ACHN (cell line): ENCODE data around the gene LEAP2.
A peak's percentile ranks its signal among the peaks of the same experiment; 100 is the strongest.

Experiments used
- DNase-seq: peaks from one replicate; pipeline ENCODE4 v3.0.0-alpha.2; 2015
- in situ Hi-C: cut with HindIII; loops from 2 replicates; pipeline ENCODE4 v1.10.0; 2017; ENCODE audit warnings: low sequenced_read_pairs, low pct_ligation_motif_present, low pct_unique_long_range_greater_than_20kb

The LEAP2 gene

GRCh38 chr5:132873119-132873929, at the start of gene LEAP2:
TSS of gene LEAP2 (plus strand) at chr5:132873668. CDS start at chr5:132873695, 27 bp downstream.
- DNase-seq: no peak

DNA sequence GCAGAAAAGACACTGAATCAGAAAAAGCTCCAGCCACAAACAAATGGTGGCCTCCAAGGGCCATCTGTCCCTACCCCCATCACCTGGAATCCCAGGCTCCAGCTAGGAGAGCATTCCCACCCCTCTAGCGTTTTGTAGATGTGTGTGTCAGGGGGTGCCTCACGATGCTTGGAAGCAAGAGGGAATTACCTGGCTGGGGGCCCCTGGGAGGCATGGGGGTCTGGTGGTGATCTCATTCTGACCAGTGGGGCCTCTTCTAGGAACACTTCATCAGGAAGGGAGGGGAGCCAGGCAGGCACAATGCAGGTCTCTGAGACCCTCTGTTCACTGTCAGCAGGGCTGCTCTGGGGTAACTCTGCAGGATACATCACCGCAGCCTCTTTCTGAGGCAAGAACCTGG, 49.0 kb upstream of the LEAP2 start:
- in situ Hi-C loops: no loop called here
- DNase-seq: no peak

More at GRCh38 chr5:132873119-132873929, at the start of gene LEAP2:
- in situ Hi-C loops: no loop called here

GRCh38 chr5:132825033-132825833, 48.2 kb upstream of the LEAP2 start:
- in situ Hi-C loops: no loop called here
- no peak for DNase-seq

DNA sequence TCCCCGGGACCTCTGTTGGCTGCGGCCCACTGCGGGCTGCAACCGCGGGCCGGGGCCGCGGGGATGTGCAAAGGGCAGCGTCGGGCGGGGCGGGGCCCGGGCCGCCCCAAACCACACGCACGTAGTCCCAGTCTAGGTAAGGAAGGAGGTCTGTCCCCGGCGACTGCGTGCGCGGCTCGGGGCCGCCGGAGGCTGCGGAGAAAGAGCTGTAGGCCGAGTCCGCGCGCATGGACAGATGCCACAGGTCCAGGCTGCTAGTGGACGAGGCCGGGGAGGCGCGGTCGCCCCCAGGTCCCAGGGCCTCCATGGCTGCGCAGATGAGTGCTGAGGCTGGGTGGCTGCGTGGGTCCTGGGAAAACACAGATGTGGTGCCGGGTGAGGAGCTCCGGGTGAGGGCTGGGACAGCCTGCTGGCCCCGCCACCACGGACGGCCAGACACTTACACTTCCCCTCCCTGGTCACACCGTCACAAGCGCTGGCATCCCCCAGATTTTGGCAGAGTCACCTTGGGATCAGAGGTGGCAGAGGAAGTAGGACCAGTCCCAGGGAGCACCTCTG, 47.6 kb upstream of the LEAP2 start:
- in situ Hi-C loops: no loop called here
- DNase-seq: no peak

- in situ Hi-C loops: no loop called here
Observed at GRCh38 chr5:132826424-132827082, 46.9 kb upstream of the LEAP2 start.

GRCh38 chr5:132827943-132828673, 45.4 kb upstream of the LEAP2 start:
- in situ Hi-C loops: no loop called here
- no peak for DNase-seq

More at GRCh38 chr5:132826424-132827082, 46.9 kb upstream of the LEAP2 start:
- no peak for DNase-seq

DNA sequence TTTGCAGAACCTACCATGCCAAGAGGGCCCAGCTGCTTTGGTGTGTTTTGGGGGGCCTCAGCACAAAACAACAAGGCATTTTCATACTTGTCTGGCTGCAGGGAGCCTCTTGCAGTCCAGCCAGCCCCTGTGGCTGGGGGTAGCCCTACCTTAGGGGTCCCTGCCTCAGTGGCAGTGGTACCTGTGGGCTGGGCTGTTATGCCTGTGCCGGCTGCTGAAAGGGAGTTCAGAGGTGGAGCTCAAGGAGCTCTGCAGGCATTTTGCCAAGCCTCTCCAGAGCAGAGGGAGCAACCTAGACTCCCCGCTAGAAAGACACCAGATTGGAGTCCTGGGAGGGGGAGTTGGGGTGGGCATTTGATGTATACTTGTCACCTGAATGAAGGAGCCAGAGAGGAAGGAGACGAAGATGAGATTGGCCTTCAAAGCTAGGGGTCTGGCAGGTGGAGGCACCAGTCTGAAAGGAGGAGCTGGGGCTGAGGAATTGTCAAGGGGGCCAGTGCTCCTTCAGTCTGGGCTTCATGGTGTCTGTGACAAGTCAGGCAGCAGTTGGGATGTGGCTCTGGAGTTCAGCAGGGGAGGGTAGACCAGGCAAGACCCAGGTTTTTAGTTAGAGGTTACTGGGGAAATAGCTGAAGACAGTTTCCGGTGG, 44.5 kb upstream of the LEAP2 start:
- in situ Hi-C loops: no loop called here
- no peak for DNase-seq

- in situ Hi-C loops: no loop called here
- DNase-seq: peak; percentile 66
Observed at GRCh38 chr5:132829742-132830435, 43.6 kb upstream of the LEAP2 start.

DNA sequence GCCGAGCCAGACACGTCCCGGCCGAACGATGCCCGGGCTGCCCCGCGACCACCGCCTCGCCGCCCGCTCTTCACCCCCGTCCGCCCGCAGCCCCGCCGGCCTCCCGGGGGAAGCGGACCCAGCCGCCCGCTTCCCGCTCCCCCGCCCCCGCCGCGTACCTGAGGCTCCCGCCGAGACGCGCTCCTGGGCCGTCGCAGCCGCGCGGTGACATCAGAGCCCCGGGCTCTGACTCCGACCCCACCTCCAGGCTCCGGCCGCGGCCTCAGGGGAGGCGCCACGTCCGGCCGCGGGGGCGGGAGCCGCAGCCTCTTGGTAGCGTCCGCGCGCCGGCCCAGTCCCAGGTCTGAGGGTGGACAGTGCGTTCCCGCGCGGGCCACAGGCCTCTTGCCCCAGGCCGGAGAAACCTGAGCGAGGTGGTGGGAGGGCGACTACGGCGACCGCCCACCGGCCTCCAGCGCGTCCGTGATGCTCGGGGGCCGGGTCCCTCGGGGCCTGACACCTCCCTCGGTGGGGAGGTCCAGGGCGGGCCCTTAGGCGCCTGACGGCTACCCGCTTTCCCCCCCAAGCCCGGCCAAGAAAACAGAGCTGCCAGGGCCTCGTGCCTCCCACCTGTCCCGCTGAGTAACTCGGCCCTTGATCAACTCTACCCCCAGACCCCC, 42.9 kb upstream of the LEAP2 start, which contains the start of gene SHROOM1:
SHROOM1 (minus strand) TSS at position 212 of the 659 bp plus-strand sequence. CDS start 4,507 bp downstream, outside the sequence.
- peak; percentile 56 for DNase-seq
- in situ Hi-C loops: no loop called here

DNA sequence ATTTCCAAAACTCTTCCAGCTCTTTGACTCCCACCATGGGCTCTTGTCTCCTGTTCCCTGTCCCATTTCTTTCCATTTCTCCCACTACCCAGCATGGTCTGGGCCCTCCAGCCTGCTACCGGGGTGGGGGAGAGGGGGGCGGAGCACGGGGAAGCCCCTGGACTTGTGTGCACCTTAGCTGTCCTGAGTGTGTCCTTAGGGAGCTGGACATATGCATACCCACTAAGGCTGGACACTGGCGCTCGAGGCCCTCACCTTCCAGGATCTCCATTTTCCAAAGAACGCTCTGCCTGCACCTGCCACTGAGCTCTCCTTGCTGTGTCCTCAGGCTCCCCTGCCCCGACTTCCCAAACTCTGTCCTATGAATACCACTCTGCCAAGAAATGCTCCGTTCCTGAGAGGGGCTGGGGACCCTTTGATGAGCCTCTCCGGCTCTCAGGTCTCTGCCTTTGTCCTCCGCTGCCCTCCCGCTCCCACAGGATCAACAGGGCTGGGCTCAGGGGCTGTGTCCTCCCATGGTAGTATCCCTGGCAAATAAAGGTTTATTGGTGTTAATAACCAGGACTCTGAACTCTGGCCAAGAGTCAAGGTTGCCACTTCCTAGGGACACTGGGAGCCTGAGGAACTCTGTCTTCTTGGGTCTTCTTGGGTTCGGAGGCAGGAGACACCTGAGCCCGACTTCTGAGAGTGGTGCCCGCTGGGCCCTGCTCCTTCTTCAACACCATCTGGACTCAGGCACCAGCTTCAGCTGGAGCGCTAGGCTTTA, 42.2 kb upstream of the LEAP2 start:
- DNase-seq: no peak
- in situ Hi-C loops: no loop called here

DNA sequence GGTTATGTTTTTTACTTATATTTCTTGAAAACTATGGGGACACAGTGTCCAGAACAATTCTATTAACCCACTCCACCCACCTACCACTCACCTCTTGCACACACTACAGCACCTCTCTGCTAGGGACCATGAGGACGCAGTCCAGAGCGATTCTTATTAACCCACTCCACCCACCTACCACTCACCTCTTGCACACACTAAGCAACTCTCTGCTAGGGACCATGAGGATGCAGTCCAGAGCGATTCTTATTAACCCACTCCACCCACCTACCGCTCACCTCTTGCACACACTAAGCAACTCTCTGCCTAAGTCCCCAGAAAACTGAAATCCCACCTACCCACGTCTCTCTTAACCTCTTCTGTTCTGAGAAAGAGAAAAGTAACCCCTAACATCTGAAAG, 40.9 kb upstream of the LEAP2 start:
- no peak for DNase-seq
- in situ Hi-C loops: no loop called here

DNA sequence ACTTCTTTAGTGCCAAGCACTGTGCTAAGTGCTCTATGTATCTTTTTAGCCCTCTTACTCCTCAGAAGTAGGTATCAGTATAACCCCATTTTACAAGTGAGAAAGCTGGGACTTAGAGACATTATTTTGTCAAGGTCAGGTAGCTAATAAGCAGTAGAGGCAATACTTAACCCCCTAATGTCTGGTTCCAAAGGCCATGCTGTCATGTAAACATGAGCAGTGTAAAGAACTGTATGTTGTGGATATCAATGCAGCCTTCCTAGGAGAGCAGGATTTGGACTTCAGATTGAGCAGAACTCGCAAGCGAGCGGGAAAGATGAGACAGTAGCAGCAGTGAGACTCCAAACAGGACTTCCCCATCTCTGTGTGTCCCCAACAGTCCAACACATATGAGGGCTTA, 39.4 kb upstream of the LEAP2 start:
- no peak for DNase-seq
- in situ Hi-C loops: no loop called here

DNA sequence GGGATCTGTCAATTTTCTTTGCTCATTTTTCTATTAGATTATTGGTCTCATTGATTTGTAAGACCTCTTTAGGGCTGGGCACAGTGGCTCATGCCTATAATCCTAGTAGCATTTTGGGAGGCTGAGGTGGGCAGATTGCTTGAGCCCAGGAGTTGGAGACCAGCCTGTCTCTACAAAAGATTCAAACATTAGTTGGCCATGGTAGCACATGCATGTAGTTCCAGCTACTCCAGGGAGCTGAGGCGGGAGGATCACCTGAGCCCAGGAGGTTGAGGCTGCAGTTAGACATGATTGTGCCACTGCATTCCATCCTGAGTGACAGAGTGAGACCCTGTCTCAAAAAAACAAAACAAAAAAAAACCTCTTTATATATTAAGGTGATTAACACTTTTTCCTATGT, 36.6 kb upstream of the LEAP2 start:
- DNase-seq: no peak
- in situ Hi-C loops: no loop called here

DNA sequence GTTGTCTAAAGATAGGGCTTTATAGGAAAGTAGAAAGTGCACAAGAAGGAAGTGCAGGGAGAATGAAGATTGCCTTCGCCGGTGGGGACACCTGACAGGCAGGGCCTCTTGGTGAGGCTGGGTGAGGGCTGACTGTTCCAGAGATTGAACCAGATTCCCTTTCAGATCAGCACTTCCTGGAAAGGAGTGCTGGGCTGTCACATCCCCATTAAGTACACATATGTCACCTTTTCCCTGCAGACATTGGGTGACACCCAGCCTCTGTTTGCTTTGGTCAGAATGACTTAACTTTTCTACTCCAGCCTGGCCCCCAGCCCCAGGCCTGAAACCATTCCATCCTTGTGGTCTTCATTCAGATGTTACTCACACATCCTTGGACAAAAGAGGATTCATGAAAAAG, 35.6 kb upstream of the LEAP2 start:
- in situ Hi-C loops: no loop called here
- no peak for DNase-seq

- in situ Hi-C loops: no loop called here
- DNase-seq: no peak
Observed at GRCh38 chr5:132838516-132839282, 34.8 kb upstream of the LEAP2 start.
